ENCODE data around the gene SLC44A1. TPM values are rescaled to one million over a fixed set of nuclear protein-coding genes. Genes with fewer than 3 reads are reported as not detected.

SLC44A1 gene
- total and polyA plus RNA-seq, 2 experiments from 2014 or later = 32.4 to 38.7 TPM

DNA sequence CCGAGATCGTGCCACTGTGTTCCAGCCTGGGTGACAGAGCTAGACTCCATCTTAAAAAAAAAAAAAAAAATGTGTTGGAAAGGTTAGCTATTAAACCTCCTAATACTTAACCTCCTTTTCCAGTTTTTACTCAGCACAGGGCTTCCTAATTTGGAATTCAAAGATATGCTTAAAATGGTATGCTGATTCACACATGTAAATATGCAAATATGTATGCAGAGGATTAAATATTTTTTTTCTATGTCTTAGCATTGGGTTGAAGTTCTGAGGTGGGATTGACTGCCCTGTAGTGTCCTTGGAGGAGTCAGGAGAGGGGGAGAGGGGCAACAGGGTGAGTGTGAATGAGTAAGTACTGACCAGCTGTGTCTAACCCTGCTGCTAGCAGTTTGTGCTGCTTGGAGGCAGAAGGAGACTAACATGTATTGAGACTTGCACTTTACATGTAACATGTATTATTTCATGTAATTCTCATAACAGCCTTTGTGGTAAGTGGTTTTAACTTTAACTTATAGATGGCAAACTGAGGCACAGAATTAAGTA, 63.2 kb downstream of the SLC44A1 start:
- Histone ChIP-seq H3K36me3 (no peaks in the 10 kb centered on the region), H3K27me3 (no peaks in the 10 kb centered on the region), H3K27ac (peak overlapping the region; percentile 13), H3K9me3 (ENCODE audit: low read depth) (no peaks in the 10 kb centered on the region), H3K4me1 (ENCODE audit: low read depth) (peaks cover 23% of the 10 kb centered on the region), H3K4me3 (no peak overlapping the region)
- TF ChIP-seq, protein P1, sequence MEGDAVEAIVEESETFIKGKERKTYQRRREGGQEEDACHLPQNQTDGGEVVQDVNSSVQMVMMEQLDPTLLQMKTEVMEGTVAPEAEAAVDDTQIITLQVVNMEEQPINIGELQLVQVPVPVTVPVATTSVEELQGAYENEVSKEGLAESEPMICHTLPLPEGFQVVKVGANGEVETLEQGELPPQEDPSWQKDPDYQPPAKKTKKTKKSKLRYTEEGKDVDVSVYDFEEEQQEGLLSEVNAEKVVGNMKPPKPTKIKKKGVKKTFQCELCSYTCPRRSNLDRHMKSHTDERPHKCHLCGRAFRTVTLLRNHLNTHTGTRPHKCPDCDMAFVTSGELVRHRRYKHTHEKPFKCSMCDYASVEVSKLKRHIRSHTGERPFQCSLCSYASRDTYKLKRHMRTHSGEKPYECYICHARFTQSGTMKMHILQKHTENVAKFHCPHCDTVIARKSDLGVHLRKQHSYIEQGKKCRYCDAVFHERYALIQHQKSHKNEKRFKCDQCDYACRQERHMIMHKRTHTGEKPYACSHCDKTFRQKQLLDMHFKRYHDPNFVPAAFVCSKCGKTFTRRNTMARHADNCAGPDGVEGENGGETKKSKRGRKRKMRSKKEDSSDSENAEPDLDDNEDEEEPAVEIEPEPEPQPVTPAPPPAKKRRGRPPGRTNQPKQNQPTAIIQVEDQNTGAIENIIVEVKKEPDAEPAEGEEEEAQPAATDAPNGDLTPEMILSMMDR (IDR thresholded peaks at IDR 0.05; ENCODE audit: low read depth, low read length) = no peak
- no peak for DNase-seq (ENCODE audit: low read depth in 1 of 2, low spot score in 1 of 2)

DNA sequence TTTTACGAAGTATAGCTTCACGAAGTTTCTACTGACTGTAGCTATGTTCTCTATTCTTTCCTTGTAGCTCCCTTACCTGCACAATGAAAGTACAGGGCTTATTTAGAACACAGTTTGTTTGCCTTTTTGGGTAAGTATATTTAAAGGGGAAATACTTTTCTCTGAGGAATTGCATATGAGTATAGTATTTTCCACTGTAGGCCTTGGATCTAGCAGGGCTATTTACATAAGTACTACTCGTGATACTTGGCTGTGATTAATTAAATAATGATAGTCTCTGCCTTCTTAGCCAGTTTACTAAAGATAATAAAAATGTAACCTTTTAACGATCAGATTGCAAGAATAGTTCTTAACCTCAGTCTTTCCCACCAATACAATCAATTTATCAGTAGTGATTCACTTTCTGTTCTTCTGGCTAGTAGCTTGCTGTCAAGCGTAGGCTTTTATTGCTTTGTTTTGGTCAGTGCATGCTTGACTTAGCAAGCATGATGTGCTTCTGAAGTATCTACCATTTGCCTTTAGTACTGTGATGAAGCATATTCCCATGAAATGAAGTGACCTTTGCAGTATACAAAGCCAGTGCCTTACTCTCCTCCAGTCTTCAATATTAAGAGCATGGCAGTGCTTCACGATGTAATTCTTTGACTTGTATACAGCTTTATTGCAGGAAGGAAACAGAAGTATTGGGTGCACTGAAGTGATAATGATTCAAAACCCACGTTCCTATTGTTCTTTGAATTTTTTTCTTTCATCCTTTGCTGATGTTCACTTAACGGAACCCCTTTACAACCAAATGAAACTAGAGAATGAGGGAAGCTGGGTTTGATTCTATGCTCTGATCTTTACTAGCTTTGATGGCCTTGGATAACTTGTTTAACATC, 64.2 kb downstream of the SLC44A1 start:
- H3K36me3 ChIP-seq = no peaks in the 10 kb centered on the region
- H3K9me3 ChIP-seq (ENCODE audit: low read depth) = no peaks in the 10 kb centered on the region
- H3K4me3 ChIP-seq = no peak overlapping the region
- TF ChIP-seq, protein P1 (IDR thresholded peaks at IDR 0.05; ENCODE audit: low read depth, low read length) = no peak
- H3K27me3 ChIP-seq = no peaks in the 10 kb centered on the region
- peak overlapping the region; percentile 13 for H3K27ac ChIP-seq
- DNase-seq (ENCODE audit: low read depth in 1 of 2, low spot score in 1 of 2) = no peak
- H3K4me1 ChIP-seq (ENCODE audit: low read depth) = peaks cover 30% of the 10 kb centered on the region

DNA sequence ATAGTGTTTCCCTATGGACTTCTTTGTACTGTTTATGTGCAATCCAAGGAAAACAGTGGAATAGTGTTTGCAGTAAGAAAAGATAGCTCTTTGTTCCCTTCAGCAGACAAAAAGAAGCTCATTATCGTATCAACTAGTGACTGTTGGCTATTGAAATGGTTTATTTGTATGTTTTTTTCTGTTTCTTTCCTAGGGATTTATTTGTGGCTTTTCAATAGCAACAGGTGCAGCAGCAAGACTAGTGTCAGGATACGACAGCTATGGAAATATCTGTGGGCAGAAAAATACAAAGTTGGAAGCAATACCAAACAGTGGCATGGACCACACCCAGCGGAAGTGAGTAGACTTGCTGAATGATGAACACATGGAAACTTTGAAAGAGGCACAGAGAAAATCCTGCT, 65.1 kb downstream of the SLC44A1 start:
- DNase-seq (ENCODE audit: low read depth in 1 of 2, low spot score in 1 of 2) = no peak
- Histone ChIP-seq H3K9me3 (ENCODE audit: low read depth) (no peaks in the 10 kb centered on the region), H3K36me3 (no peaks in the 10 kb centered on the region), H3K27me3 (no peaks in the 10 kb centered on the region), H3K4me3 (no peak overlapping the region), H3K4me1 (ENCODE audit: low read depth) (peaks cover 30% of the 10 kb centered on the region), H3K27ac (peak overlapping the region; percentile 51)
- TF ChIP-seq, protein P1 (IDR thresholded peaks at IDR 0.05; ENCODE audit: low read depth, low read length) = no peak

DNA sequence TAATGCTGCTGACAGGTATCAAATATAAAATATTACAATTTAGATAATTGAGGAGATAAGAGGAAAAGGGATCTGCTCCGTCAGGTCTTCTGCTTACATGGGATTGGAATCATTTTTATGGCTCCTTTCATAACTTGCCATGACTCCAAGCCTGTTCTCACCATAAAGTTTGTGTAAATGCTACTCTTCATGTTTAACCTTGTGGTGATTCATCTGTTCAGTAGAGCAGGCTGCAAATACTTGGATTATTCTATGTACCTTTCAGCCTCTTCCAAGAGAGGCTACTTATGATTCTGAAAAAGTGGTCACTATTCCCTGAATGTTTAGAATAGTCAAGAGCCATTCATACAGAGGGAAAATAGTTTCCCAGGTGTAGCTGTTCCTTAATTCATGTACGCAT, 66.9 kb downstream of the SLC44A1 start:
- H3K36me3 ChIP-seq = no peaks in the 10 kb centered on the region
- TF ChIP-seq, protein P1 (IDR thresholded peaks at IDR 0.05; ENCODE audit: low read depth, low read length) = no peak
- no peak overlapping the region for H3K4me3 ChIP-seq
- no peaks in the 10 kb centered on the region for H3K9me3 ChIP-seq (ENCODE audit: low read depth)
- DNase-seq (ENCODE audit: low read depth in 1 of 2, low spot score in 1 of 2) = no peak
- peaks cover 18% of the 10 kb centered on the region for H3K4me1 ChIP-seq (ENCODE audit: low read depth)
- peak overlapping the region; percentile 32 for H3K27ac ChIP-seq
- no peaks in the 10 kb centered on the region for H3K27me3 ChIP-seq

DNA sequence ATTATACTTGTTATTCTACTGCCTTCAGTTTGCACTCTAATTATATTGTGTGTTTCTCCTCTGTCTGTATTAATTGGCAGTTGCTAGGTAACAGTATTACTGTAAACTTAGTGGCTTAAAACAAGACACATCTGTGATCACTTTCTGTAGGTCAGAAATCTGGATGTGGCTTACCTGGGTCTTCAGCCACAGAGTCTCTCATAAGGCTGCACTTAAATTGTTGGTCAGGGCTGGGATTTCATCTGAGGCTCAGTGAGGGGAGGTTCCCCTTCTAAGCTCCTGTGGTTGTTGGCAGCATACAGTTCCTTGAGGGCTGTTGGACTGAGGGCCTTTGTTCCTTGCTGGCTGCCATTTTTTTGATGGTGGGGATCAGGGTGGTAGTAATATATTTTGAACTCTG, 68.8 kb downstream of the SLC44A1 start:
- peaks cover 17% of the 10 kb centered on the region for H3K4me1 ChIP-seq (ENCODE audit: low read depth)
- TF ChIP-seq, protein P1 (IDR thresholded peaks at IDR 0.05; ENCODE audit: low read depth, low read length) = no peak
- no peaks in the 10 kb centered on the region for H3K36me3 ChIP-seq
- no peak for DNase-seq (ENCODE audit: low read depth in 1 of 2, low spot score in 1 of 2)
- no peaks in the 10 kb centered on the region for H3K9me3 ChIP-seq (ENCODE audit: low read depth)
- no peaks in the 10 kb centered on the region for H3K27me3 ChIP-seq
- no peak overlapping the region for H3K4me3 ChIP-seq
- H3K27ac ChIP-seq = no peak overlapping the region

Measured in cardiac muscle cell (in vitro differentiated cells and primary cell).